ENCODE results near the gene PATE2. TPM values are rescaled to one million over a fixed set of nuclear protein-coding genes. Genes with fewer than 3 reads are reported as not detected.

Gene PATE2
- polyA plus RNA-seq, 1 donor from 2014 or later = not detected

GRCh38 chr11:125773516-125773915 is 5.1 kb downstream of the PATE2 start:
- H4K20me1 ChIP-seq (ENCODE audit: insufficient read depth) = no peaks in the 10 kb centered on the region
- no peaks in the 10 kb centered on the region for H3F3A ChIP-seq (ENCODE audit: insufficient read depth, low read length, poor library complexity, severe bottlenecking)
- no peaks in the 10 kb centered on the region for H3K36me3 ChIP-seq (ENCODE audit: insufficient read depth, low read length)
- no peaks in the 10 kb centered on the region for H3K27me3 ChIP-seq (ENCODE audit: insufficient read depth, low read depth, low read length)
- H3K27ac ChIP-seq (ENCODE audit: low read length) = no peak overlapping the region
- TF ChIP-seq MXI1 (conservative IDR thresholded peaks at IDR 0.05; ENCODE audit: poor library complexity, severe bottlenecking) (no peak), EP300 (conservative IDR thresholded peaks at IDR 0.05; ENCODE audit: poor library complexity, severe bottlenecking) (no peak), RAD21 (conservative IDR thresholded peaks at IDR 0.05) (no peak)
- H3K4me3 ChIP-seq (ENCODE audit: low read length) = no peak overlapping the region
- no peaks in the 10 kb centered on the region for H3K9me3 ChIP-seq (ENCODE audit: low read length)
- no peaks in the 10 kb centered on the region for H3K79me2 ChIP-seq (replicated peaks; ENCODE audit: insufficient read depth, low read length)
- no peak overlapping the region for H3K9ac ChIP-seq (ENCODE audit: low read length)
- no peak overlapping the region for H2AFZ ChIP-seq (ENCODE audit: low read depth, low read length)
- H3K9me2 ChIP-seq (ENCODE audit: insufficient read depth, low read length) = no peaks in the 10 kb centered on the region
- H3K4me2 ChIP-seq (ENCODE audit: low read length) = no peak overlapping the region

GRCh38 chr11:125772834-125773505 is 5.7 kb downstream of the PATE2 start:
- no peak for TF ChIP-seq RAD21 (conservative IDR thresholded peaks at IDR 0.05)
- no peak for TF ChIP-seq POLR2AphosphoS5 (IDR thresholded peaks at IDR 0.05)
- TF ChIP-seq SMC3 (conservative IDR thresholded peaks at IDR 0.05; ENCODE audit: poor library complexity) = no peak
- no peak for TF ChIP-seq EP300 (conservative IDR thresholded peaks at IDR 0.05; ENCODE audit: poor library complexity, severe bottlenecking)
- no peak for TF ChIP-seq TAF1 (IDR thresholded peaks at IDR 0.05; ENCODE audit: low read depth)
- no peak for TF ChIP-seq CTCF (IDR thresholded peaks at IDR 0.05; ENCODE audit: poor library complexity, severe bottlenecking)
- Histone ChIP-seq H3K9ac (ENCODE audit: low read length) (no peak overlapping the region), H3K9me2 (ENCODE audit: insufficient read depth, low read length) (no peaks in the 10 kb centered on the region), H3K4me2 (ENCODE audit: low read length) (no peak overlapping the region), H3K27ac (ENCODE audit: low read length) (no peak overlapping the region), H3F3A (ENCODE audit: insufficient read depth, low read length, poor library complexity, severe bottlenecking) (no peaks in the 10 kb centered on the region), H4K20me1 (ENCODE audit: insufficient read depth) (no peaks in the 10 kb centered on the region), H3K4me3 (ENCODE audit: low read length) (no peak overlapping the region), H3K36me3 (ENCODE audit: insufficient read depth, low read length) (no peaks in the 10 kb centered on the region), H2AFZ (ENCODE audit: low read depth, low read length) (no peak overlapping the region), H3K9me3 (ENCODE audit: low read length) (no peaks in the 10 kb centered on the region), H3K79me2 (replicated peaks; ENCODE audit: insufficient read depth, low read length) (no peaks in the 10 kb centered on the region), H3K27me3 (ENCODE audit: insufficient read depth, low read depth, low read length) (no peaks in the 10 kb centered on the region)

- H3K4me3 ChIP-seq (ENCODE audit: low read length) = no peak overlapping the region
- no peaks in the 10 kb centered on the region for H4K20me1 ChIP-seq (ENCODE audit: insufficient read depth)
- H3K9me2 ChIP-seq (ENCODE audit: insufficient read depth, low read length) = no peaks in the 10 kb centered on the region
- H3K36me3 ChIP-seq (ENCODE audit: insufficient read depth, low read length) = no peaks in the 10 kb centered on the region
- no peak overlapping the region for H2AFZ ChIP-seq (ENCODE audit: low read depth, low read length)
- H3K9me3 ChIP-seq (ENCODE audit: low read length) = no peaks in the 10 kb centered on the region
- no peaks in the 10 kb centered on the region for H3K27me3 ChIP-seq (ENCODE audit: insufficient read depth, low read depth, low read length)
- H3K9ac ChIP-seq (ENCODE audit: low read length) = no peak overlapping the region
- H3K27ac ChIP-seq (ENCODE audit: low read length) = no peak overlapping the region
- no peaks in the 10 kb centered on the region for H3F3A ChIP-seq (ENCODE audit: insufficient read depth, low read length, poor library complexity, severe bottlenecking)
- H3K79me2 ChIP-seq (replicated peaks; ENCODE audit: insufficient read depth, low read length) = no peaks in the 10 kb centered on the region
- no peak for TF ChIP-seq EZH2 (IDR thresholded peaks at IDR 0.05; ENCODE audit: borderline replicate concordance, insufficient read depth, low read length, poor library complexity, severe bottlenecking)
- TF ChIP-seq POLR2AphosphoS5 (IDR thresholded peaks at IDR 0.05) = no peak
- TF ChIP-seq RAD21 (conservative IDR thresholded peaks at IDR 0.05) = no peak
- no peak for TF ChIP-seq EP300 (conservative IDR thresholded peaks at IDR 0.05; ENCODE audit: poor library complexity, severe bottlenecking)
- TF ChIP-seq CTCF (IDR thresholded peaks at IDR 0.05; ENCODE audit: poor library complexity, severe bottlenecking) = no peak
- TF ChIP-seq MXI1 (conservative IDR thresholded peaks at IDR 0.05; ENCODE audit: poor library complexity, severe bottlenecking) = no peak
- TF ChIP-seq SMC3 (conservative IDR thresholded peaks at IDR 0.05; ENCODE audit: poor library complexity) = no peak
- no peak for TF ChIP-seq TAF1 (IDR thresholded peaks at IDR 0.05; ENCODE audit: low read depth)
- TF ChIP-seq REST (IDR thresholded peaks at IDR 0.05; ENCODE audit: borderline replicate concordance) = no peak
- H3K4me2 ChIP-seq (ENCODE audit: low read length) = no peak overlapping the region
These were observed 8.0 kb downstream of the PATE2 start for GRCh38 chr11:125770583-125770982.

All from neural cell (in vitro differentiated cells).